ENCODE measurements around the gene CAMTA1.
A peak's percentile ranks its signal among the peaks of the same experiment; 100 is the strongest.

CAMTA1 gene

DNA sequence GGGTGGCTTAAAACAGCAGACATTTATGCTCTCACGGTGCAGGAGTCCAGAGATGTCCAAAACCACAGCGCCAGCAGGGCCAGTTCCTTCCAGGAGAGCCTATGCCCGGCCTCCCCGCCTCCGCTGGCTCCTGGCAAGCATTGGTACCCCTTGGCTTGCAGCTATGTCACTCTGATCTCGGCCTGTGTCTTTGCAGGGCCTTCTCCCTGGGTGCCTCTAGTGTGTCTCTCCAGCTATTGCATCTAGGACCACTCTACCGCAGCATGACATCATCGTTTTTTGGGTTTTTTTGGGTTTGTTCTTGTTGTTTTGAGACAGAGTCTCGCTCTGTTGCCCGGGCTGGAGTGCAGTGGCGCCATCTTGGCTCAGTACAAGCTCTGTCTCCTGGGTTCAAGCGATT lies 788.2 kb downstream of the CAMTA1 start:
- TF ChIP-seq FOXM1 (IDR thresholded peaks at IDR 0.05; ENCODE audit: borderline replicate concordance): no peak
- no peak for TF ChIP-seq SUZ12 (IDR thresholded peaks at IDR 0.05)
- TF ChIP-seq L3MBTL2 (conservative IDR thresholded peaks at IDR 0.05): no peak
- TF ChIP-seq TARDBP (IDR thresholded peaks at IDR 0.05): no peak
- no peak for DNase-seq (ENCODE audit: extremely low spot score)
- CTCF ChIA-PET: interaction anchor here (1.4 kb wide), 1 partner anchor 10 kb away, joined by 4 read pairs; no protein-coding TSS in a partner anchor
- POLR2A ChIA-PET: no interaction called here

DNA sequence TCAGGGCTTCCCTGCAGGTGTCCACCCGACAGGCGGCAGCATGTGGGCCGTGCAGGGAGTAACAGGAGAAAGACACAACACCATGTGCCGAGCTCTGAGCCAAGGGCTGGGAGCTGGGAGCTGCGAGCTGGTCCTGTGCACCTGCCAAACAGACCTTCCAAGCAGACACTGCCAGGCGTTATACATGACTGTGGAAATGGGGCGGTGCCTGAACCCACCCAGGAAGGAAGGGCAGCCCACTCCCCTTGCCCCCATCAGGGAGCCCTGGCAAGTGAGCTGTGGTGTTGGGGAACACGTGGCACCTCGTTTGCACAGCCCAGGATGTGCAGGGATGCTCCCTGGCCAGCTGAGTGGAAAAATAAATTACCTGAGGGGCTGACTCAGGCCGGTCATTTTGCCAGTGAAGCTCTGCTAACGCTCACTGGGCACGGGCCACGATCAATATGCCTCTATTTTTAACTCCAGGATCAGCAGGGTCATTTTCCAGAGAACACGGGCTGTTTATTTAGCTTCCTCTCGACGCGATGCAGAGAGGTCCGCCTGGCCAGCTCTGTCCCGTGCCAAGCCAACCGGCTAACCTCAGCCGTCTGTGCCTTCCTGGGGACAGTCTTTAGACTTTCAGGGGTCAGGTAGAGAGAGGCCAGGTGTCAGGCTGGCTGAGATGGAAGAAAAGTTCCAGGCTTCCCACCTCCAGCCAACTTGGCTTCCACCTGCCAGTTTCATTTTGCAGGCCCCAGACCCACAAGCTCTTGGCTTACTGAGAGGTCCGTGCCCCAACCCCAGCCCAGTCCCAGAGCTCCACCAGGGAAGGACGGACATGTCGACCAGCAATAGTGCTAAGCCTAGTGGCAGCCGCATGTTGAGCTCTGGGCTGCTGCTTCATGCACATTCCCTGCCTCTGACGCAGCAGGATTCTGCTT lies 789.1 kb downstream of the CAMTA1 start:
- CTCF ChIA-PET: interaction anchor here (1.4 kb wide), 1 partner anchor 34 kb away, joined by 4 read pairs; no protein-coding TSS in a partner anchor
- DNase-seq (ENCODE audit: extremely low spot score): no peak
- TF ChIP-seq ARNT (IDR thresholded peaks at IDR 0.05): no peak
- TF ChIP-seq FOXM1 (IDR thresholded peaks at IDR 0.05; ENCODE audit: borderline replicate concordance): no peak
- TF ChIP-seq ZNF384 (IDR thresholded peaks at IDR 0.05): no peak
- TF ChIP-seq TARDBP (IDR thresholded peaks at IDR 0.05): no peak
- no peak for TF ChIP-seq BHLHE40 (IDR thresholded peaks at IDR 0.05; ENCODE audit: borderline replicate concordance)
- no peak for TF ChIP-seq FOXA1 (IDR thresholded peaks at IDR 0.05)
- no peak for TF ChIP-seq LEF1 (IDR thresholded peaks at IDR 0.05; ENCODE audit: borderline replicate concordance)
- no peak for TF ChIP-seq ELF4 (IDR thresholded peaks at IDR 0.05)
- TF ChIP-seq NFRKB (IDR thresholded peaks at IDR 0.05): no peak
- TF ChIP-seq, protein P1, sequence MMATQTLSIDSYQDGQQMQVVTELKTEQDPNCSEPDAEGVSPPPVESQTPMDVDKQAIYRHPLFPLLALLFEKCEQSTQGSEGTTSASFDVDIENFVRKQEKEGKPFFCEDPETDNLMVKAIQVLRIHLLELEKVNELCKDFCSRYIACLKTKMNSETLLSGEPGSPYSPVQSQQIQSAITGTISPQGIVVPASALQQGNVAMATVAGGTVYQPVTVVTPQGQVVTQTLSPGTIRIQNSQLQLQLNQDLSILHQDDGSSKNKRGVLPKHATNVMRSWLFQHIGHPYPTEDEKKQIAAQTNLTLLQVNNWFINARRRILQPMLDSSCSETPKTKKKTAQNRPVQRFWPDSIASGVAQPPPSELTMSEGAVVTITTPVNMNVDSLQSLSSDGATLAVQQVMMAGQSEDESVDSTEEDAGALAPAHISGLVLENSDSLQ (IDR thresholded peaks at IDR 0.05): no peak
- TF ChIP-seq CTBP1 (IDR thresholded peaks at IDR 0.05; ENCODE audit: borderline replicate concordance): no peak
- no peak for TF ChIP-seq FOXK2 (IDR thresholded peaks at IDR 0.05)
- TF ChIP-seq HDGF (IDR thresholded peaks at IDR 0.05; ENCODE audit: borderline replicate concordance): no peak
- no peak for TF ChIP-seq SP1 (IDR thresholded peaks at IDR 0.05)
- TF ChIP-seq SUZ12 (IDR thresholded peaks at IDR 0.05): no peak
- TF ChIP-seq L3MBTL2 (conservative IDR thresholded peaks at IDR 0.05): no peak
- POLR2A ChIA-PET: no interaction called here

DNA sequence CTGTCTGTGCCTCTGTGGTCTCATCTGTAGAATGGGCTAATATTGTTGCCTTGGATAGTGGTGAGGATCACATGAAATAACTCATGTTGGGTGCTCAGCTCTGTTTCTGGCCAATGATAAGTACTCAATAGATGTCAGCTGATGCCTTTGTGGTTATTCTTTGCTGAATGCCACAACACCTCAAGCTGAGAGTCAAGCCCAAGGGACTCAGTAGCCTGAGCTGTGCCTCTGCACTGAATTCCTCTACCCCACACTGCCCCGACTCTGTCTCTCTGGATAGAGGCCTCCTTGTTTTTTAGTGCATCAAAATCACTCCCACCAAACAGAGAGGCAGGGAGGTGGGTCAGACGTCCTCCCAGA lies 789.8 kb downstream of the CAMTA1 start:
- no peak for DNase-seq (ENCODE audit: extremely low spot score)
- ChIA-PET POLR2A (no interaction called here), CTCF (interaction anchor here (1.4 kb wide), 1 partner anchor 35 kb away, joined by 4 read pairs; no protein-coding TSS in a partner anchor)
- TF ChIP-seq ZNF384 (IDR thresholded peaks at IDR 0.05) (no peak), HDGF (IDR thresholded peaks at IDR 0.05; ENCODE audit: borderline replicate concordance) (no peak), LEF1 (IDR thresholded peaks at IDR 0.05; ENCODE audit: borderline replicate concordance) (no peak), CTBP1 (IDR thresholded peaks at IDR 0.05; ENCODE audit: borderline replicate concordance) (no peak), BHLHE40 (IDR thresholded peaks at IDR 0.05; ENCODE audit: borderline replicate concordance) (no peak), SP1 (IDR thresholded peaks at IDR 0.05) (no peak), ARNT (IDR thresholded peaks at IDR 0.05) (no peak), FOXM1 (IDR thresholded peaks at IDR 0.05; ENCODE audit: borderline replicate concordance) (no peak), FOXA1 (IDR thresholded peaks at IDR 0.05) (no peak), NFRKB (IDR thresholded peaks at IDR 0.05) (no peak), L3MBTL2 (conservative IDR thresholded peaks at IDR 0.05) (no peak)

DNA sequence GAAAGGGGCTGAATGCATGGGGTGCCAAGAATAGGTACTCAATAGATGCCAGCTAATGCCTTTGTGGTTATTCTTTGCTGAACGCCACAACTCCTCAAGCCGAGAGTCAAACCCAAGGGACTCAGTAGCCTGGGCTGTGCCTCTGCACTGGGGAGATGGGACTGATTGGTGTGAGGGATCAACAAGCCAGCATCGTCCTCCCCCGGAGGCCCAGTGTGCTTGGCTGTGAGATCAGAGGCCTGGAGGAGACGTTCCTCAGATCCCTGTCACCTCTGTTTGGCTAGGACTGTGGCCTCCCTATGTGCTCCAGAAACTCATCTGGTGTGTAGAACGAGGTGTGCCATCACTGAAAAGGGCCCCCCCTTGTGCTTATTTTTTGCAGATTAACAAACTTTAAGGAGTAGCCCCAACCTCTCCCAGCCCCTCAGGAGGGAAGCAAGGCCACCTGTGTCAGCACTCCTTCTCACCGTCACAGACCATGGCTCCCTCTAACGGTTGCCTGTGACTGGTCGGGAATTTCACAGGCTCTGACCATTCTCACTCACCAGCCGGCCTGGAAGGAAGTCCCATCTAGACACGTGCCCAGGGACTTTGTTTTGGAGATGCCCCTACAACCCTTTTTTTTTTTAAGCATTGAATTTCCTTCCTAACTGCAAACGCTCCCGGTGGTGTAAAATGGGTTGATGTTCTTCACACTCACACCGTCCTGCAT lies 791.8 kb downstream of the CAMTA1 start:
- ChIA-PET CTCF (no interaction called here), POLR2A (no interaction called here)
- TF ChIP-seq, protein P1 (IDR thresholded peaks at IDR 0.05): no peak
- DNase-seq (ENCODE audit: extremely low spot score): peak; percentile 20

DNA sequence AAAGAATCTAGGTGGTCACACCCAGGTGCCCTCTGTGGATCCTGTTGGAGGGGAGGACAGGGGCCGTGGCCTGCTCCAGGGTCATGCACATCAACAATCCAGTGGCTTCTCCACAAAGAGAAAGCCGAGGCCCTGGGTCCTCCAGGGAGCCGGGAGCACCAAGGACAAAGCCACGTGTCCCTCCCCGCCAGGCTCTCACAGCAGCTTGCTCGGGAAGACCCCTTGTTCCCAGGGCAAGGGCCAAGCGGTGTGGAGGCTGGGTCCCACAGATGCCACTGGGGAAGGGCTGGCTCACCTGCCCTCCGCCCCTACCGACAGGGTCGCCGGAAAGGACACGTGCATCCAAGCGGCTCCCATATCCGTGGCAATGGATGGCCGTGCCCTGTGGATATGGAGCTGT lies 793.0 kb downstream of the CAMTA1 start:
- no peak for DNase-seq (ENCODE audit: extremely low spot score)
- ChIA-PET CTCF (no interaction called here), POLR2A (no interaction called here)
- no peak for TF ChIP-seq ZNF384 (IDR thresholded peaks at IDR 0.05)
- TF ChIP-seq, protein P1 (IDR thresholded peaks at IDR 0.05): no peak
- no peak for TF ChIP-seq FOXM1 (IDR thresholded peaks at IDR 0.05; ENCODE audit: borderline replicate concordance)
- no peak for TF ChIP-seq L3MBTL2 (conservative IDR thresholded peaks at IDR 0.05)
- no peak for TF ChIP-seq SUZ12 (IDR thresholded peaks at IDR 0.05)
- no peak for TF ChIP-seq BHLHE40 (IDR thresholded peaks at IDR 0.05; ENCODE audit: borderline replicate concordance)
- TF ChIP-seq TARDBP (IDR thresholded peaks at IDR 0.05): no peak
- TF ChIP-seq SP1 (IDR thresholded peaks at IDR 0.05): no peak
- TF ChIP-seq FOXK2 (IDR thresholded peaks at IDR 0.05): no peak
- TF ChIP-seq CTBP1 (IDR thresholded peaks at IDR 0.05; ENCODE audit: borderline replicate concordance): no peak
- no peak for TF ChIP-seq LEF1 (IDR thresholded peaks at IDR 0.05; ENCODE audit: borderline replicate concordance)
- no peak for TF ChIP-seq NFRKB (IDR thresholded peaks at IDR 0.05)
- TF ChIP-seq FOXA1 (IDR thresholded peaks at IDR 0.05): no peak
- no peak for TF ChIP-seq HDGF (IDR thresholded peaks at IDR 0.05; ENCODE audit: borderline replicate concordance)
- no peak for TF ChIP-seq ELF4 (IDR thresholded peaks at IDR 0.05)
- no peak for TF ChIP-seq ARNT (IDR thresholded peaks at IDR 0.05)

DNA sequence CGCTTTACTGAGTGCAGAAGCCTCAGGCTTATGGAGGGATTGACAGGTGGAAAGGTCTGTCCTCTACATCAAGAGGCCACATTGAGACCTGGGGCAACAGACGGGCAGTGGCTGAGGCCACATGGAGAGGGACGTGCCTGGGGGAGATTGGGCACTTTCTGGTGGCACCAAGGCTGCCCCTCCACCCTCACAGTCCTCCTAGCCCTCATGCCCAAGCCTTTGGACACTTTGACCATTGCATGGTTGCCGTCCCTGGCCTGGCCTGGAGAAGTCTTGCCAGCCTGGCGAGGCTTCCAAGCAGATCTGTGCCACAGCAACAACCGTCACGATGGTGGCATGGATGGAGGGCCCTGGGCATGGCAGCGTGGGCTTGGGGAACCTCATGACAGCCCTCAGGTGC lies 793.8 kb downstream of the CAMTA1 start:
- TF ChIP-seq NFRKB (IDR thresholded peaks at IDR 0.05) (no peak), FOXA1 (IDR thresholded peaks at IDR 0.05) (no peak), TARDBP (IDR thresholded peaks at IDR 0.05) (no peak), FOXK2 (IDR thresholded peaks at IDR 0.05) (no peak)
- TF ChIP-seq, protein P1 (IDR thresholded peaks at IDR 0.05): no peak
- ChIA-PET POLR2A (no interaction called here), CTCF (no interaction called here)
- DNase-seq (ENCODE audit: extremely low spot score): no peak
